ENCODE results near the gene CELA2A.

DNA sequence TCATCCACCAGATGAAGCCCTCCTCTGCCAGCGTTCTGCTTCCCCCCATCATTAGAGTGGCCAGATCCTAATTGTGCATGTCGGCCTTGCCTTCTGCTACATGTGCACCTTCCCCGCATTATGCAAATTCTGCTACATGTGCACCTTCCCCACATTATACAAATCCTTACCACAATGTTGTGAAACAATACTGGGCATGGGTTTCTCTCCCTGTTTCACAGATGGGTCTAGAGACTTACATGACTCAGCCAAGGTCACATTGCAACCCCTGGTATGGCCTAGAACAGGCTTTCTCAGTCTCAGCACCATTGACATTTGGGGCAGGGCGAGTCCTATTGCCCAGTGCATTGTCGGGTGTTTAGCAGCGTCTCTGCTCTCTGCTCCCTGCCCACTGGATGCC is 1.0 kb upstream of the CELA2A start:
- TF ChIP-seq, protein P1, sequence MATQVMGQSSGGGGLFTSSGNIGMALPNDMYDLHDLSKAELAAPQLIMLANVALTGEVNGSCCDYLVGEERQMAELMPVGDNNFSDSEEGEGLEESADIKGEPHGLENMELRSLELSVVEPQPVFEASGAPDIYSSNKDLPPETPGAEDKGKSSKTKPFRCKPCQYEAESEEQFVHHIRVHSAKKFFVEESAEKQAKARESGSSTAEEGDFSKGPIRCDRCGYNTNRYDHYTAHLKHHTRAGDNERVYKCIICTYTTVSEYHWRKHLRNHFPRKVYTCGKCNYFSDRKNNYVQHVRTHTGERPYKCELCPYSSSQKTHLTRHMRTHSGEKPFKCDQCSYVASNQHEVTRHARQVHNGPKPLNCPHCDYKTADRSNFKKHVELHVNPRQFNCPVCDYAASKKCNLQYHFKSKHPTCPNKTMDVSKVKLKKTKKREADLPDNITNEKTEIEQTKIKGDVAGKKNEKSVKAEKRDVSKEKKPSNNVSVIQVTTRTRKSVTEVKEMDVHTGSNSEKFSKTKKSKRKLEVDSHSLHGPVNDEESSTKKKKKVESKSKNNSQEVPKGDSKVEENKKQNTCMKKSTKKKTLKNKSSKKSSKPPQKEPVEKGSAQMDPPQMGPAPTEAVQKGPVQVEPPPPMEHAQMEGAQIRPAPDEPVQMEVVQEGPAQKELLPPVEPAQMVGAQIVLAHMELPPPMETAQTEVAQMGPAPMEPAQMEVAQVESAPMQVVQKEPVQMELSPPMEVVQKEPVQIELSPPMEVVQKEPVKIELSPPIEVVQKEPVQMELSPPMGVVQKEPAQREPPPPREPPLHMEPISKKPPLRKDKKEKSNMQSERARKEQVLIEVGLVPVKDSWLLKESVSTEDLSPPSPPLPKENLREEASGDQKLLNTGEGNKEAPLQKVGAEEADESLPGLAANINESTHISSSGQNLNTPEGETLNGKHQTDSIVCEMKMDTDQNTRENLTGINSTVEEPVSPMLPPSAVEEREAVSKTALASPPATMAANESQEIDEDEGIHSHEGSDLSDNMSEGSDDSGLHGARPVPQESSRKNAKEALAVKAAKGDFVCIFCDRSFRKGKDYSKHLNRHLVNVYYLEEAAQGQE (IDR thresholded peaks at IDR 0.05; ENCODE audit: borderline replicate concordance in 1 of 2, low read depth in 1 of 2, low read length in 2 of 2): no peak
- TF ChIP-seq, protein P2, sequence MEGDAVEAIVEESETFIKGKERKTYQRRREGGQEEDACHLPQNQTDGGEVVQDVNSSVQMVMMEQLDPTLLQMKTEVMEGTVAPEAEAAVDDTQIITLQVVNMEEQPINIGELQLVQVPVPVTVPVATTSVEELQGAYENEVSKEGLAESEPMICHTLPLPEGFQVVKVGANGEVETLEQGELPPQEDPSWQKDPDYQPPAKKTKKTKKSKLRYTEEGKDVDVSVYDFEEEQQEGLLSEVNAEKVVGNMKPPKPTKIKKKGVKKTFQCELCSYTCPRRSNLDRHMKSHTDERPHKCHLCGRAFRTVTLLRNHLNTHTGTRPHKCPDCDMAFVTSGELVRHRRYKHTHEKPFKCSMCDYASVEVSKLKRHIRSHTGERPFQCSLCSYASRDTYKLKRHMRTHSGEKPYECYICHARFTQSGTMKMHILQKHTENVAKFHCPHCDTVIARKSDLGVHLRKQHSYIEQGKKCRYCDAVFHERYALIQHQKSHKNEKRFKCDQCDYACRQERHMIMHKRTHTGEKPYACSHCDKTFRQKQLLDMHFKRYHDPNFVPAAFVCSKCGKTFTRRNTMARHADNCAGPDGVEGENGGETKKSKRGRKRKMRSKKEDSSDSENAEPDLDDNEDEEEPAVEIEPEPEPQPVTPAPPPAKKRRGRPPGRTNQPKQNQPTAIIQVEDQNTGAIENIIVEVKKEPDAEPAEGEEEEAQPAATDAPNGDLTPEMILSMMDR (CRISPR knock-in tag; IDR thresholded peaks at IDR 0.05): no peak
- TF ChIP-seq, protein P3, sequence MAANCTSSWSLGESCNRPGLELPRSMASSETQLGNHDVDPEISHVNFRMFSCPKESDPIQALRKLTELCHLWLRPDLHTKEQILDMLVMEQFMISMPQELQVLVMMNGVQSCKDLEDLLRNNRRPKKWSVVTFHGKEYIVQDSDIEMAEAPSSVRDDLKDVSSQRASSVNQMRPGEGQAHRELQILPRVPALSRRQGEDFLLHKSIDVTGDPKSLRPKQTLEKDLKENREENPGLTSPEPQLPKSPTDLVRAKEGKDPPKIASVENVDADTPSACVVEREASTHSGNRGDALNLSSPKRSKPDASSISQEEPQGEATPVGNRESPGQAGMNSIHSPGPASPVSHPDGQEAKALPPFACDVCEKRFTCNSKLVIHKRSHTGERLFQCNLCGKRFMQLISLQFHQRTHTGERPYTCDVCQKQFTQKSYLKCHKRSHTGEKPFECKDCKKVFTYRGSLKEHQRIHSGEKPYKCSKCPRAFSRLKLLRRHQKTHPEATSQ (CRISPR knock-in tag; IDR thresholded peaks at IDR 0.05; ENCODE audit: borderline replicate concordance): no peak
- no peak for TF ChIP-seq ZKSCAN1 (IDR thresholded peaks at IDR 0.05; ENCODE audit: low read length)
- no peak for TF ChIP-seq SSRP1 (CRISPR knock-in tag; IDR thresholded peaks at IDR 0.05)
- no peak for TF ChIP-seq SP140L (CRISPR knock-in tag; IDR thresholded peaks at IDR 0.05; ENCODE audit: borderline replicate concordance)
- no peak for TF ChIP-seq U2AF2 (IDR thresholded peaks at IDR 0.05; ENCODE audit: low read depth, low read length)
- no peak for TF ChIP-seq ZSCAN20 (CRISPR knock-in tag; IDR thresholded peaks at IDR 0.05; ENCODE audit: borderline replicate concordance)
- TF ChIP-seq MED1 (CRISPR knock-in tag; IDR thresholded peaks at IDR 0.05): no peak

Measured in HepG2 (cell line).